ENCODE data around the gene ARRDC2. TPM values are rescaled to one million over a fixed set of nuclear protein-coding genes. Genes with fewer than 3 reads are reported as not detected.
A peak's percentile ranks its signal among the peaks of the same experiment; 100 is the strongest.

The ARRDC2 gene
- total and polyA plus RNA-seq, 2 of the 13 experiments (the other 11 are each of a cell fraction or from before 2014, with no cell fraction given) = 2.1 to 3.4 TPM

GRCh38 chr19:18013210-18014111 lies 5.5 kb downstream of the ARRDC2 start (continued):
- TF ChIP-seq ZNF18 (CRISPR knock-in tag; IDR thresholded peaks at IDR 0.05; ENCODE audit: insufficient replicate concordance) (no peak), MIXL1 (CRISPR knock-in tag; IDR thresholded peaks at IDR 0.05) (peak; percentile 78; the same call in 1 of the 2 replicates), HINFP (CRISPR knock-in tag; IDR thresholded peaks at IDR 0.05; ENCODE audit: low read depth) (0 out of 2 replicates have a peak, but pooled peaks have one; percentile 25), HNF1A (IDR thresholded peaks at IDR 0.05; ENCODE audit: low read depth) (no peak), HNF1A (CRISPR knock-in tag; IDR thresholded peaks at IDR 0.05; ENCODE audit: borderline replicate concordance) (no peak), ZNF501 (CRISPR knock-in tag; IDR thresholded peaks at IDR 0.05) (0 out of 2 replicates have a peak, but pooled peaks have one; percentile 39), PAX8 (CRISPR knock-in tag; IDR thresholded peaks at IDR 0.05; ENCODE audit: borderline replicate concordance) (no peak), CREB1 (IDR thresholded peaks at IDR 0.05) (peak; percentile 87), CREB1 (CRISPR knock-in tag; IDR thresholded peaks at IDR 0.05) (peak; percentile 56), ZNF124 (CRISPR knock-in tag; IDR thresholded peaks at IDR 0.05) (no peak), GPN1 (CRISPR knock-in tag; IDR thresholded peaks at IDR 0.05; ENCODE audit: borderline replicate concordance) (no peak), ZNF441 (CRISPR knock-in tag; IDR thresholded peaks at IDR 0.05; ENCODE audit: borderline replicate concordance) (peak; percentile 62; the same call in 1 of the 2 replicates), ZNF616 (CRISPR knock-in tag; IDR thresholded peaks at IDR 0.05; ENCODE audit: low read depth) (no peak), ETV6 (CRISPR knock-in tag; conservative IDR thresholded peaks at IDR 0.05) (no peak)
- TF ChIP-seq, protein P1, sequence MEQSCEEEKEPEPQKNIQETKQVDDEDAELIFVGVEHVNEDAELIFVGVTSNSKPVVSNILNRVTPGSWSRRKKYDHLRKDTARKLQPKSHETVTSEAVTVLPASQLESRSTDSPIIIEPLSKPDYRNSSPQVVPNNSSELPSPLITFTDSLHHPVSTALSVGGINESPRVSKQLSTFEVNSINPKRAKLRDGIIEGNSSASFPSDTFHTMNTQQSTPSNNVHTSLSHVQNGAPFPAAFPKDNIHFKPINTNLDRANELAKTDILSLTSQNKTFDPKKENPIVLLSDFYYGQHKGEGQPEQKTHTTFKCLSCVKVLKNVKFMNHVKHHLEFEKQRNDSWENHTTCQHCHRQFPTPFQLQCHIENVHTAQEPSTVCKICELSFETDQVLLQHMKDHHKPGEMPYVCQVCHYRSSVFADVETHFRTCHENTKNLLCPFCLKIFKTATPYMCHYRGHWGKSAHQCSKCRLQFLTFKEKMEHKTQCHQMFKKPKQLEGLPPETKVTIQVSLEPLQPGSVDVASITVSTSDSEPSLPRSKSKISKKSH (CRISPR knock-in tag; IDR thresholded peaks at IDR 0.05; ENCODE audit: borderline replicate concordance) = no peak
- TF ChIP-seq, protein P2, sequence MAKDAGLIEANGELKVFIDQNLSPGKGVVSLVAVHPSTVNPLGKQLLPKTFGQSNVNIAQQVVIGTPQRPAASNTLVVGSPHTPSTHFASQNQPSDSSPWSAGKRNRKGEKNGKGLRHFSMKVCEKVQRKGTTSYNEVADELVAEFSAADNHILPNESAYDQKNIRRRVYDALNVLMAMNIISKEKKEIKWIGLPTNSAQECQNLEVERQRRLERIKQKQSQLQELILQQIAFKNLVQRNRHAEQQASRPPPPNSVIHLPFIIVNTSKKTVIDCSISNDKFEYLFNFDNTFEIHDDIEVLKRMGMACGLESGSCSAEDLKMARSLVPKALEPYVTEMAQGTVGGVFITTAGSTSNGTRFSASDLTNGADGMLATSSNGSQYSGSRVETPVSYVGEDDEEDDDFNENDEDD (CRISPR knock-in tag; IDR thresholded peaks at IDR 0.05; ENCODE audit: borderline replicate concordance) = no peak
- TF ChIP-seq, protein P3, sequence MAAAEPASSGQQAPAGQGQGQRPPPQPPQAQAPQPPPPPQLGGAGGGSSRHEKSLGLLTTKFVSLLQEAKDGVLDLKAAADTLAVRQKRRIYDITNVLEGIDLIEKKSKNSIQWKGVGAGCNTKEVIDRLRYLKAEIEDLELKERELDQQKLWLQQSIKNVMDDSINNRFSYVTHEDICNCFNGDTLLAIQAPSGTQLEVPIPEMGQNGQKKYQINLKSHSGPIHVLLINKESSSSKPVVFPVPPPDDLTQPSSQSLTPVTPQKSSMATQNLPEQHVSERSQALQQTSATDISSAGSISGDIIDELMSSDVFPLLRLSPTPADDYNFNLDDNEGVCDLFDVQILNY (CRISPR knock-in tag; conservative IDR thresholded peaks at IDR 0.05) = no peak
